Activated T-helper 17 cell treated with anti-CD3 and anti-CD28 coated beads, Interleukin-2, amount 50 U/mL, for 72 hours (primary cell): Measurements from ENCODE around the gene OSBPL7. TPM values are rescaled to one million over a fixed set of nuclear protein-coding genes. Genes with fewer than 3 reads are reported as not detected.

ENCODE experiments used
- ATAC-seq: fragments of 150-1000 bp; cut with Tn5 transposase; replicated peaks from 2 replicates; pipeline ENCODE4 v1.10.0; 2021; ENCODE audit warnings: mild to moderate bottlenecking, moderate library complexity
- H3K27ac Mint-ChIP-seq: one replicate; pipeline ENCODE4 v1.8.0; 2022; ENCODE audit warnings: mixed read lengths
- H3K27me3 Mint-ChIP-seq: one replicate; pipeline ENCODE4 v1.8.0; 2022; ENCODE audit warnings: mixed read lengths
- H3K36me3 Mint-ChIP-seq: one replicate; pipeline ENCODE4 v1.8.0; 2022; ENCODE audit warnings: low read depth, mild to moderate bottlenecking, mixed read lengths
- H3K4me1 Mint-ChIP-seq: one replicate; pipeline ENCODE4 v1.8.0; 2022; ENCODE audit warnings: mixed read lengths
- H3K4me3 Mint-ChIP-seq: one replicate; pipeline ENCODE4 v1.8.0; 2022; ENCODE audit warnings: mild to moderate bottlenecking, mixed read lengths
- H3K9me3 Mint-ChIP-seq: one replicate; pipeline ENCODE4 v1.8.0; 2022; ENCODE audit warnings: mixed read lengths
- total RNA-seq, 2 donors: library from RNA; stranded (reverse); gene quantifications; one replicate each; pipeline ENCODE4 v1.2.3, GENCODE V29; 2022

The OSBPL7 gene
- total RNA-seq, 2 donors from 2014 or later: 11.6 to 14.4 TPM

GRCh38 chr17:47840742-47841487, 19.3 kb upstream of the OSBPL7 start, which contains the start of gene SCRN2:
Gene SCRN2, minus strand, starts transcription at chr17:47841273. Its CDS starts 430 bp downstream, at chr17:47840843.
- peaks cover 7% of the 10 kb centered on the region for H3K36me3 Mint-ChIP-seq
- peaks cover 11% of the 10 kb centered on the region for H3K27me3 Mint-ChIP-seq
- H3K27ac Mint-ChIP-seq: peak within 1 kb of the TSS; percentile 94
- H3K4me1 Mint-ChIP-seq: peaks cover 13% of the 10 kb centered on the region
- H3K4me3 Mint-ChIP-seq: peak within 1 kb of the TSS; percentile 93
- H3K9me3 Mint-ChIP-seq: no peaks in the 10 kb centered on the region
- peak; percentile 95 for ATAC-seq

- peak overlapping the region; percentile 94 for H3K27ac Mint-ChIP-seq
- H3K27me3 Mint-ChIP-seq: peaks cover 4% of the 10 kb centered on the region
- no peak for ATAC-seq
- H3K9me3 Mint-ChIP-seq: no peaks in the 10 kb centered on the region
- peaks cover 19% of the 10 kb centered on the region for H3K4me1 Mint-ChIP-seq
- H3K36me3 Mint-ChIP-seq: peaks cover 7% of the 10 kb centered on the region
- peak overlapping the region; percentile 93 for H3K4me3 Mint-ChIP-seq
Observed at GRCh38 chr17:47840001-47840741, 18.6 kb upstream of the OSBPL7 start.

GRCh38 chr17:47839071-47839470, 17.5 kb upstream of the OSBPL7 start:
- H3K9me3 Mint-ChIP-seq: no peaks in the 10 kb centered on the region
- no peak for ATAC-seq
- H3K27ac Mint-ChIP-seq: no peak overlapping the region
- no peak overlapping the region for H3K4me3 Mint-ChIP-seq
- H3K4me1 Mint-ChIP-seq: peaks cover 30% of the 10 kb centered on the region
- H3K36me3 Mint-ChIP-seq: peaks cover 7% of the 10 kb centered on the region
- no peaks in the 10 kb centered on the region for H3K27me3 Mint-ChIP-seq

- Mint-ChIP-seq H3K9me3 (no peaks in the 10 kb centered on the region), H3K36me3 (peaks cover 7% of the 10 kb centered on the region), H3K27me3 (no peaks in the 10 kb centered on the region), H3K4me3 (no peak overlapping the region), H3K4me1 (peaks cover 32% of the 10 kb centered on the region), H3K27ac (no peak overlapping the region)
- no peak for ATAC-seq
Observed at GRCh38 chr17:47838636-47839035, 17.0 kb upstream of the OSBPL7 start.

- H3K4me1 Mint-ChIP-seq: peaks cover 28% of the 10 kb centered on the region
- ATAC-seq: no peak
- H3K4me3 Mint-ChIP-seq: no peak overlapping the region
- no peak overlapping the region for H3K27ac Mint-ChIP-seq
- H3K9me3 Mint-ChIP-seq: no peaks in the 10 kb centered on the region
- peaks cover 7% of the 10 kb centered on the region for H3K36me3 Mint-ChIP-seq
- H3K27me3 Mint-ChIP-seq: no peaks in the 10 kb centered on the region
Observed at GRCh38 chr17:47837401-47838039, 15.9 kb upstream of the OSBPL7 start.

GRCh38 chr17:47836601-47837000, 15.0 kb upstream of the OSBPL7 start:
- ATAC-seq: no peak
- H3K36me3 Mint-ChIP-seq: peaks cover 9% of the 10 kb centered on the region
- peaks cover 31% of the 10 kb centered on the region for H3K4me1 Mint-ChIP-seq
- H3K27ac Mint-ChIP-seq: no peak overlapping the region
- H3K9me3 Mint-ChIP-seq: no peaks in the 10 kb centered on the region
- H3K27me3 Mint-ChIP-seq: no peaks in the 10 kb centered on the region
- H3K4me3 Mint-ChIP-seq: no peak overlapping the region

GRCh38 chr17:47834756-47835155, 13.2 kb upstream of the OSBPL7 start:
- Mint-ChIP-seq H3K27ac (peak overlapping the region; percentile 65), H3K36me3 (peaks cover 24% of the 10 kb centered on the region), H3K4me3 (no peak overlapping the region), H3K4me1 (peaks cover 38% of the 10 kb centered on the region), H3K9me3 (no peaks in the 10 kb centered on the region), H3K27me3 (no peaks in the 10 kb centered on the region)
- ATAC-seq: no peak

GRCh38 chr17:47831934-47832327, 10.3 kb upstream of the OSBPL7 start:
- no peak for ATAC-seq
- Mint-ChIP-seq H3K27me3 (no peaks in the 10 kb centered on the region), H3K36me3 (peaks cover 41% of the 10 kb centered on the region), H3K4me1 (peaks cover 38% of the 10 kb centered on the region), H3K9me3 (no peaks in the 10 kb centered on the region), H3K4me3 (peak overlapping the region; percentile 98), H3K27ac (peak overlapping the region; percentile 96)

GRCh38 chr17:47831003-47831933, 9.7 kb upstream of the OSBPL7 start, which contains the start of the genes LRRC46 and MRPL10:
Gene LRRC46, plus strand, starts transcription at chr17:47831670. Its CDS starts 320 bp downstream, at chr17:47831990.
Gene MRPL10, minus strand, starts transcription at chr17:47831541. Its CDS starts 30 bp downstream, at chr17:47831511.
- H3K4me3 Mint-ChIP-seq: peak within 1 kb of the TSS; percentile 98
- H3K9me3 Mint-ChIP-seq: no peaks in the 10 kb centered on the region
- ATAC-seq: peak; percentile 87
- H3K27me3 Mint-ChIP-seq: no peaks in the 10 kb centered on the region
- H3K4me1 Mint-ChIP-seq: peaks cover 38% of the 10 kb centered on the region
- peaks cover 48% of the 10 kb centered on the region for H3K36me3 Mint-ChIP-seq
- H3K27ac Mint-ChIP-seq: peak within 1 kb of the TSS; percentile 96

GRCh38 chr17:47830396-47831002, 8.9 kb upstream of the OSBPL7 start:
- Mint-ChIP-seq H3K36me3 (peaks cover 56% of the 10 kb centered on the region), H3K27ac (peak overlapping the region; percentile 96), H3K27me3 (no peaks in the 10 kb centered on the region), H3K4me3 (peak overlapping the region; percentile 98), H3K4me1 (peaks cover 34% of the 10 kb centered on the region), H3K9me3 (no peaks in the 10 kb centered on the region)
- no peak for ATAC-seq

GRCh38 chr17:47829870-47830269, 8.3 kb upstream of the OSBPL7 start:
- ATAC-seq: peak; percentile 63
- Mint-ChIP-seq H3K4me1 (peaks cover 30% of the 10 kb centered on the region), H3K4me3 (peak overlapping the region; percentile 98), H3K27me3 (no peaks in the 10 kb centered on the region), H3K36me3 (peaks cover 62% of the 10 kb centered on the region), H3K9me3 (no peaks in the 10 kb centered on the region), H3K27ac (peak overlapping the region; percentile 96)

GRCh38 chr17:47823519-47823918, 1.9 kb upstream of the OSBPL7 start:
- no peak overlapping the region for H3K27ac Mint-ChIP-seq
- no peaks in the 10 kb centered on the region for H3K27me3 Mint-ChIP-seq
- no peaks in the 10 kb centered on the region for H3K9me3 Mint-ChIP-seq
- no peak overlapping the region for H3K4me3 Mint-ChIP-seq
- peaks cover 15% of the 10 kb centered on the region for H3K4me1 Mint-ChIP-seq
- H3K36me3 Mint-ChIP-seq: peaks cover 55% of the 10 kb centered on the region
- no peak for ATAC-seq

GRCh38 chr17:47822785-47823184, 1.2 kb upstream of the OSBPL7 start:
- no peaks in the 10 kb centered on the region for H3K27me3 Mint-ChIP-seq
- H3K27ac Mint-ChIP-seq: peak overlapping the region; percentile 90
- peak overlapping the region; percentile 93 for H3K4me3 Mint-ChIP-seq
- H3K4me1 Mint-ChIP-seq: peaks cover 15% of the 10 kb centered on the region
- ATAC-seq: no peak
- H3K9me3 Mint-ChIP-seq: no peaks in the 10 kb centered on the region
- peaks cover 50% of the 10 kb centered on the region for H3K36me3 Mint-ChIP-seq
